Testis (tissue), 3 donors: Measurements from ENCODE around the gene SLC16A9. TPM values are rescaled to one million over a fixed set of nuclear protein-coding genes. Genes with fewer than 3 reads are reported as not detected.

Experiments used
- DNase-seq: peaks from one replicate; pipeline ENCODE4 v3.0.0-alpha.2; 2019
- H3K27ac ChIP-seq, 2 donors: fragments of 200-600 bp; sonication (generic); one replicate each; pipeline ENCODE4 v1.5.1; 2019
- H3K27me3 ChIP-seq: fragments of 200-600 bp; sonication (generic); one replicate; pipeline ENCODE4 v1.5.1; 2019
- H3K36me3 ChIP-seq: fragments of 200-600 bp; sonication (generic); one replicate; pipeline ENCODE4 v1.5.1; 2017; ENCODE audit warnings: low read depth; ENCODE audit errors: missing control alignments
- H3K4me1 ChIP-seq: fragments of 200-600 bp; sonication (generic); one replicate; pipeline ENCODE4 v1.5.1; 2019
- H3K4me3 ChIP-seq, 2 donors: fragments of 200-600 bp; sonication (generic); one replicate each; pipeline ENCODE4 v1.5.1; 2017 to 2019
- H3K9me3 ChIP-seq: fragments of 200-600 bp; sonication (generic); one replicate; pipeline ENCODE4 v1.5.1; 2017
- POLR2A ChIP-seq: fragments of 450-650 bp; IDR thresholded peaks from one replicate; pipeline ENCODE4 v1.6.1; 2017; ENCODE audit warnings: antibody characterized with exemption, mild to moderate bottlenecking, moderate library complexity
- WGBS, 2 donors: methylation state at CpG; one replicate each; pipeline ENCODE4 v1.1.5; 2018; 5-methylcytosine and 5-hydroxymethylcytosine counted together
- intact Hi-C: fragments of 100-400 bp; cut with DNase I; formaldehyde crosslinking; loops from one replicate; pipeline ENCODE4 v1.15.1; 2023; ENCODE audit warnings: low total_unique reads
- polyA plus RNA-seq: library from polyadenylated mRNA; stranded (reverse); fragments of 350-450 nt; fragmentation: Illumina TruSeq; extraction: RNeasy Lipid Tissue Mini Kit (QIAGEN cat#74804); gene quantifications from one replicate; pipeline ENCODE4 v1.2.3, GENCODE V29; 2014; ENCODE audit warnings: low read depth, low replicate concordance; ENCODE audit not compliant: insufficient read depth
- total RNA-seq, 2 donors: library from RNA; depleted of rRNA; stranded (reverse); fragments of >200 nt; gene quantifications; one replicate each; pipeline ENCODE4 v1.2.3, GENCODE V29; 2016
- TF ChIP-seq, protein P1 (sequence below), 3 experiments: fragments of 450-650 bp in 2 of 3; fragments of 200-600 bp in 1 of 3; sonication (generic) in 1 of 3; IDR thresholded peaks; one replicate each; pipeline ENCODE4 v1.5.1; 2016 to 2019; ENCODE audit warnings: antibody characterized with exemption in 3 of 3, mild to moderate bottlenecking in 2 of 3, moderate library complexity in 1 of 3

Gene SLC16A9
- total and polyA plus RNA-seq, 3 donors from 2014 or later, result 3.8 to 9.8 (median 4.0) TPM

GRCh38 chr10:59624136-59624535 lies 85.5 kb downstream of the SLC16A9 start:
- intact Hi-C loops, result loop anchor here (10.0 kb wide), 1 partner anchor 211 kb away; no protein-coding TSS in a partner anchor
- no peak overlapping the region for H3K27ac ChIP-seq
- no peak for DNase-seq
- no peaks in the 10 kb centered on the region for H3K4me1 ChIP-seq
- TF ChIP-seq POLR2A, result no peak
- TF ChIP-seq, protein P1, sequence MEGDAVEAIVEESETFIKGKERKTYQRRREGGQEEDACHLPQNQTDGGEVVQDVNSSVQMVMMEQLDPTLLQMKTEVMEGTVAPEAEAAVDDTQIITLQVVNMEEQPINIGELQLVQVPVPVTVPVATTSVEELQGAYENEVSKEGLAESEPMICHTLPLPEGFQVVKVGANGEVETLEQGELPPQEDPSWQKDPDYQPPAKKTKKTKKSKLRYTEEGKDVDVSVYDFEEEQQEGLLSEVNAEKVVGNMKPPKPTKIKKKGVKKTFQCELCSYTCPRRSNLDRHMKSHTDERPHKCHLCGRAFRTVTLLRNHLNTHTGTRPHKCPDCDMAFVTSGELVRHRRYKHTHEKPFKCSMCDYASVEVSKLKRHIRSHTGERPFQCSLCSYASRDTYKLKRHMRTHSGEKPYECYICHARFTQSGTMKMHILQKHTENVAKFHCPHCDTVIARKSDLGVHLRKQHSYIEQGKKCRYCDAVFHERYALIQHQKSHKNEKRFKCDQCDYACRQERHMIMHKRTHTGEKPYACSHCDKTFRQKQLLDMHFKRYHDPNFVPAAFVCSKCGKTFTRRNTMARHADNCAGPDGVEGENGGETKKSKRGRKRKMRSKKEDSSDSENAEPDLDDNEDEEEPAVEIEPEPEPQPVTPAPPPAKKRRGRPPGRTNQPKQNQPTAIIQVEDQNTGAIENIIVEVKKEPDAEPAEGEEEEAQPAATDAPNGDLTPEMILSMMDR (IDR thresholded peaks at IDR 0.05), result no peak
- H3K9me3 ChIP-seq, result no peaks in the 10 kb centered on the region
- H3K27me3 ChIP-seq, result no peaks in the 10 kb centered on the region
- no peaks in the 10 kb centered on the region for H3K36me3 ChIP-seq
- no peak overlapping the region for H3K4me3 ChIP-seq
- 89 to 91% methylated on average over 3 of the region's 3 CpGs for WGBS, 2 donors

- H3K4me1 ChIP-seq, result no peaks in the 10 kb centered on the region
- no peaks in the 10 kb centered on the region for H3K9me3 ChIP-seq
- H3K4me3 ChIP-seq, result no peak overlapping the region
- DNase-seq, result peak; percentile 64
- WGBS, 2 donors, result 42 to 50% methylated on average over 16 of the region's 16 CpGs
- H3K27me3 ChIP-seq, result no peaks in the 10 kb centered on the region
- TF ChIP-seq, protein P1 (IDR thresholded peaks at IDR 0.05), result no peak
- no peak for TF ChIP-seq POLR2A
- peak overlapping the region in 1 of 2 donors; percentile 44 for H3K27ac ChIP-seq
- no peaks in the 10 kb centered on the region for H3K36me3 ChIP-seq
- intact Hi-C loops, result loop anchor here (10.0 kb wide), 1 partner anchor 211 kb away; no protein-coding TSS in a partner anchor
Measured at GRCh38 chr10:59623133-59624121, 86.2 kb downstream of the SLC16A9 start.

- Histone ChIP-seq H3K36me3 (no peaks in the 10 kb centered on the region), H3K4me3 (no peak overlapping the region), H3K27ac (no peak overlapping the region), H3K9me3 (no peaks in the 10 kb centered on the region), H3K27me3 (no peaks in the 10 kb centered on the region), H3K4me1 (no peaks in the 10 kb centered on the region)
- WGBS, 2 donors, result 49 to 62% methylated on average over 16 of the region's 16 CpGs
- intact Hi-C loops, result loop anchor here (10.0 kb wide), 1 partner anchor 212 kb away; no protein-coding TSS in a partner anchor
- peak; percentile 59 for DNase-seq
- TF ChIP-seq POLR2A, result no peak
- TF ChIP-seq, protein P1 (IDR thresholded peaks at IDR 0.05), result peak; percentile 46 to 70 (median 61)
Measured at GRCh38 chr10:59622320-59623132, 87.1 kb downstream of the SLC16A9 start.

GRCh38 chr10:59621771-59622170 lies 87.9 kb downstream of the SLC16A9 start:
- Histone ChIP-seq H3K27ac (no peak overlapping the region), H3K9me3 (no peaks in the 10 kb centered on the region), H3K27me3 (no peaks in the 10 kb centered on the region), H3K4me1 (no peaks in the 10 kb centered on the region), H3K4me3 (no peak overlapping the region), H3K36me3 (no peaks in the 10 kb centered on the region)
- 89 to 92% methylated on average over 1 of the region's 1 CpG for WGBS, 2 donors
- intact Hi-C loops, result loop anchor here (10.0 kb wide), 1 partner anchor 213 kb away; no protein-coding TSS in a partner anchor
- no peak for DNase-seq
- TF ChIP-seq, protein P1 (IDR thresholded peaks at IDR 0.05), result no peak
- no peak for TF ChIP-seq POLR2A
